B cell (primary cell): ENCODE results near the gene GLT1D1.

Source experiments
- EZH2 ChIP-seq: IDR thresholded peaks from 2 replicates; pipeline ENCODE4 v1.6.1; 2012; ENCODE audit warnings: borderline replicate concordance, low read depth, mild to moderate bottlenecking, moderate library complexity, low read length; ENCODE audit not compliant: insufficient read depth, poor library complexity, severe bottlenecking
- TF ChIP-seq, protein P1 (sequence below): fragments of 200-600 bp; IDR thresholded peaks from one replicate; pipeline ENCODE4 v1.8.0; 2022; ENCODE audit warnings: antibody characterized with exemption, mild to moderate bottlenecking

DNA sequence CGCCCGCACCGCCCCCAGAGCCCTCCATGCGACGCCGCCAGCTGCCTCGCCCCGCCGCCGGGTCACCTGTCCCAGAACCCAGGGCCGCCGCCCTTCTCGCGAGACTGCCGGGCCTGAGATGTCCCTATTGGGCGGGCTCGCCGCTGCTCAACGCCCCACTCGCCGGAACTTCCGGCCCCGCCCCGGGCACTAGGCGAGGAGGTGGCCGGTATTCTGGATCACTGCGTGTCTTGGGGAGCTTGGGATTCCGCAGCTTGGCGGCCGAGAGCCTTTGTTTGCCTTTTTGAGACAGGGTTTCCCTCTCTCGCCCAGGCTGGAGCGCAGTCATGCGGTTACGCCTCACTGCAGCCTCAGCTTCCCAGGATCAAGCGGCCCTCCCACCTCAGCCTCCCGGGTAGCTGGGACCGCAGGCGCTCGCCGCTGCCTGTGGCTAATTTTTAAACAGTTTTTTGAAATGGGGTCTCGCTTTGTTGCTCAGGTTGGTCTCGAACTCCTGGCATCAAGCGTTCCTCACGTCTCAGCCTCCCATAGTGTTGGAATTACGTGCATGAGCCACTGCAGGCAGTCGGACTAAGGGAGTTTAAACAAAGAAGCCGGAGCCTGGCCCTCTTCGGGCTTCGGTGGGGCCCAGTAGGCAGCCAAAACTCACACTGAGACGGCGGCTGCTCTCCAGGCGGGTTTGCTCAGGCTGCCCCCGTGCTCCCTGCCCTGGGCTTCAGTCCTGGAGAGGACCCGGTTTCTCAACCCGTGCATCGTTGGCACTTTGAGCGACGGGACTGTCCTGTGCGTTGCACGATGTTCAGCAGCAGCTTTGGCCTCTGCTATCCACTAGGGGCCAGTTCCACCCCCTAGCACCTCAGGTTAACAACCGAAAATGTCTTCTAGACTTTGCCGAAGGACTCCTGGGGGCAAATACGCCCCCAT, 29.1 kb upstream of the GLT1D1 start, which contains the start of gene SLC15A4:
- TF ChIP-seq, protein P1, sequence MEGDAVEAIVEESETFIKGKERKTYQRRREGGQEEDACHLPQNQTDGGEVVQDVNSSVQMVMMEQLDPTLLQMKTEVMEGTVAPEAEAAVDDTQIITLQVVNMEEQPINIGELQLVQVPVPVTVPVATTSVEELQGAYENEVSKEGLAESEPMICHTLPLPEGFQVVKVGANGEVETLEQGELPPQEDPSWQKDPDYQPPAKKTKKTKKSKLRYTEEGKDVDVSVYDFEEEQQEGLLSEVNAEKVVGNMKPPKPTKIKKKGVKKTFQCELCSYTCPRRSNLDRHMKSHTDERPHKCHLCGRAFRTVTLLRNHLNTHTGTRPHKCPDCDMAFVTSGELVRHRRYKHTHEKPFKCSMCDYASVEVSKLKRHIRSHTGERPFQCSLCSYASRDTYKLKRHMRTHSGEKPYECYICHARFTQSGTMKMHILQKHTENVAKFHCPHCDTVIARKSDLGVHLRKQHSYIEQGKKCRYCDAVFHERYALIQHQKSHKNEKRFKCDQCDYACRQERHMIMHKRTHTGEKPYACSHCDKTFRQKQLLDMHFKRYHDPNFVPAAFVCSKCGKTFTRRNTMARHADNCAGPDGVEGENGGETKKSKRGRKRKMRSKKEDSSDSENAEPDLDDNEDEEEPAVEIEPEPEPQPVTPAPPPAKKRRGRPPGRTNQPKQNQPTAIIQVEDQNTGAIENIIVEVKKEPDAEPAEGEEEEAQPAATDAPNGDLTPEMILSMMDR, result no peak
- no peak for TF ChIP-seq EZH2
